WTC11 (cell line): ENCODE data around the gene LRRC4. TPM values are rescaled to one million over a fixed set of nuclear protein-coding genes. Genes with fewer than 3 reads are reported as not detected.

Source experiments
- ATAC-seq: fragments of 200-7000 bp; cut with Tn5 transposase; 2 replicates; pipeline ENCODE4 v1.10.0; 2021; ENCODE audit warnings: mild to moderate bottlenecking, moderate library complexity
- CTCF ChIA-PET: fragments of 300-600 bp; sonication (Branson Sonifier 250); formaldehyde crosslinking; loops from one replicate; lab custom pipeline; 2021; ENCODE audit warnings: antibody characterized with exemption; lab: Charles Lee
- POLR2A ChIA-PET: fragments of 350-600 bp; sonication (Branson Sonifier 250); formaldehyde crosslinking; loops from one replicate; lab custom pipeline; 2021; ENCODE audit warnings: antibody characterized with exemption; lab: Charles Lee
- DNase-seq: peaks from one replicate; pipeline ENCODE4 v3.0.0; 2021; ENCODE audit warnings: low spot score
- H3K27ac Mint-ChIP-seq: 2 replicates; pipeline ENCODE4 v1.8.0; 2021; ENCODE audit warnings: mixed read lengths
- H3K27me3 Mint-ChIP-seq: 2 replicates; pipeline ENCODE4 v1.8.0; 2021; ENCODE audit warnings: low read depth, mild to moderate bottlenecking, moderate library complexity, mixed read lengths
- H3K36me3 Mint-ChIP-seq: 2 replicates; pipeline ENCODE4 v1.8.0; 2021; ENCODE audit warnings: mixed read lengths
- H3K4me1 Mint-ChIP-seq: 2 replicates; pipeline ENCODE4 v1.8.0; 2022; ENCODE audit warnings: mixed read lengths
- H3K4me3 Mint-ChIP-seq: 2 replicates; pipeline ENCODE4 v1.8.0; 2021; ENCODE audit warnings: mild to moderate bottlenecking, moderate library complexity, mixed read lengths
- H3K9me3 Mint-ChIP-seq: 2 replicates; pipeline ENCODE4 v1.8.0; 2021; ENCODE audit warnings: mixed read lengths
- ARID4B ChIP-seq: sonication (generic); formaldehyde crosslinking; IDR thresholded peaks from 2 replicates; pipeline ENCODE4 v1.8.0; 2023; ENCODE audit warnings: missing genetic modification reagents, mild to moderate bottlenecking, borderline replicate concordance
- FOXP1 ChIP-seq: sonication (generic); formaldehyde crosslinking; IDR thresholded peaks from 2 replicates; pipeline ENCODE4 v1.8.0; 2022; ENCODE audit warnings: missing genetic modification reagents, mild to moderate bottlenecking, moderate library complexity, borderline replicate concordance
- IRF1 ChIP-seq: sonication (generic); formaldehyde crosslinking; IDR thresholded peaks from 2 replicates; pipeline ENCODE4 v1.8.0; 2023; ENCODE audit warnings: missing genetic modification reagents
- IRF2 ChIP-seq: sonication (generic); formaldehyde crosslinking; IDR thresholded peaks from 2 replicates; pipeline ENCODE4 v1.8.0; 2022; ENCODE audit warnings: low read depth, missing genetic modification reagents, borderline replicate concordance
- KAT7 ChIP-seq: sonication (generic); formaldehyde crosslinking; IDR thresholded peaks from 2 replicates; pipeline ENCODE4 v1.8.1; 2023; ENCODE audit warnings: missing genetic modification reagents, mild to moderate bottlenecking, borderline replicate concordance
- NFE2L1 ChIP-seq: sonication (generic); formaldehyde crosslinking; IDR thresholded peaks from 2 replicates; pipeline ENCODE4 v1.8.1; 2023; ENCODE audit warnings: missing genetic modification reagents
- SOX15 ChIP-seq: fragments of 250-450 bp; sonication (Bioruptor Pico); IDR thresholded peaks from 2 replicates; pipeline ENCODE4 v1.9.0; 2021; ENCODE audit warnings: mild to moderate bottlenecking
- ZBTB21 ChIP-seq: sonication (generic); formaldehyde crosslinking; IDR thresholded peaks from 2 replicates; pipeline ENCODE4 v1.8.1; 2023; ENCODE audit warnings: mild to moderate bottlenecking, missing genetic modification reagents, borderline replicate concordance
- ZBTB43 ChIP-seq: sonication (generic); formaldehyde crosslinking; IDR thresholded peaks from 2 replicates; pipeline ENCODE4 v1.8.1; 2023; ENCODE audit warnings: mild to moderate bottlenecking, missing genetic modification reagents
- ZNF219 ChIP-seq: sonication (generic); formaldehyde crosslinking; IDR thresholded peaks from 2 replicates; pipeline ENCODE4 v1.8.0; 2023; ENCODE audit warnings: missing genetic modification reagents, mild to moderate bottlenecking, borderline replicate concordance
- ZNF317 ChIP-seq: sonication (generic); formaldehyde crosslinking; IDR thresholded peaks from 2 replicates; pipeline ENCODE4 v1.8.1; 2023; ENCODE audit warnings: low read depth, mild to moderate bottlenecking, moderate library complexity, missing genetic modification reagents, borderline replicate concordance
- ZNF512 ChIP-seq: sonication (generic); formaldehyde crosslinking; IDR thresholded peaks from 2 replicates; pipeline ENCODE4 v1.8.1; 2022; ENCODE audit warnings: missing genetic modification reagents, borderline replicate concordance
- total RNA-seq: library from RNA; stranded (reverse); gene quantifications from 3 replicates; pipeline ENCODE4 v1.2.3, GENCODE V29; 2021
- TF ChIP-seq, protein P1 (sequence below): fragments of 250-450 bp; sonication (Bioruptor Pico); conservative IDR thresholded peaks from 2 replicates; pipeline ENCODE4 v1.9.0; 2021; ENCODE audit warnings: mild to moderate bottlenecking

LRRC4 gene
- total RNA-seq, 1 experiment from 2014 or later = 14.9 TPM

DNA sequence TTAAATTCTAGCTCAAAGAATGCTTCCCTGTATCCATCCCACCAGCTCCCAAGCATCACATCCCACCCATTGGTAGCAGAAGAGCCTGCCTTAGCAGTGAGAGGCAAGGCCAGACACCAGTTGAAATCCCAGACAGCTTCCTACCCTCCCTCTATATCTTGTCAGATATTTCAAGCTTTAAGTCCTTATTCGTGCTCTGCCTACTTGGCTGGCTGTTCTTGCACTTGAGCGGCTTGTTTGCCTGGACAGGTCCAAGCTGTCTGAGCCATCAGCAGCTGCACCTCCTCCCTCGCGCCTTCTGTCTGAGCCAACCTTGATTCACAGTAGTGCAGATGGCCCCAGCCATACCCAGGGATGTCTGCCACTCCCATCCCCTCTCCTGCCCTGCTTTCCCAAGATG, 16.4 kb downstream of the LRRC4 start (continued):
- no peak for TF ChIP-seq ARID4B (CRISPR knock-in tag)

GRCh38 chr7:128011131-128011661, 20.0 kb downstream of the LRRC4 start:
- peaks cover 43% of the 10 kb centered on the region for H3K4me1 Mint-ChIP-seq
- POLR2A ChIA-PET = no interaction called here
- TF ChIP-seq ZNF512 (CRISPR knock-in tag) = no peak
- TF ChIP-seq ZBTB21 (CRISPR knock-in tag) = no peak
- TF ChIP-seq ZNF219 (CRISPR knock-in tag) = no peak
- TF ChIP-seq, protein P1, sequence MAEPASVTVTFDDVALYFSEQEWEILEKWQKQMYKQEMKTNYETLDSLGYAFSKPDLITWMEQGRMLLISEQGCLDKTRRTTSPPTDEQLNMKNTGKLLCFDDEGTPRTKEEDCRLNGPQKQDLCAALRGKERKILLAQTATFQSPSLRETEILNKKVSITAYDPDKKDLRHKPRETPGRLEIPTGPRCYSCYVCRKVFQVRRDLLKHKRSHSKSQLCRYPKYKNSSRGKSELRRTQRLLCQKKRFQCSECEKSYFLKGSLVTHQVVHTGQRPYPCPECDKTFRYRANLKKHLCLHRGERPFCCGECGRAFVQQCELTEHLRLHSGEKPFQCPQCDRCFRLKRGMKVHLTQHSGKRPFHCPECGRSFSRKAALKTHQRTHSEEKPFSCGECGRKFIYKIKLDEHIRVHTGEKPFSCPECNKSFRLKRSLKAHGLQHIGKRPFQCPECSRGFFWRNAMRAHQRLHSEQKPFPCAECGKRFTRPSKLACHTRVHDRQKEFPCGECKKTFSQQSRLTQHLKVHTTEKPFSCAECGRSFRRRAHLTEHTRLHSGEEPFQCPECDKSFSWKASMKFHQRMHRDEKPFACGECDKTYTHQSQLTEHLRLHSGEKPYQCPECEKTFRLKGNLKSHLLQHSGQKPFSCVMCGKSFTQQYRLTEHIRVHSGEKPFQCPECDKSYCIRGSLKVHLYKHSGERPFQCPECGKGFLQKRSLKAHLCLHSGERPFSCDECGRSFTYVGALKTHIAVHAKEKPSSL (CRISPR knock-in tag) = no peak
- TF ChIP-seq SOX15 (CRISPR knock-in tag) = no peak
- no peak for TF ChIP-seq NFE2L1 (CRISPR knock-in tag)
- TF ChIP-seq ZBTB43 (CRISPR knock-in tag) = no peak
- TF ChIP-seq KAT7 (CRISPR knock-in tag) = no peak
- no peak for TF ChIP-seq IRF1 (CRISPR knock-in tag)
- no peak for TF ChIP-seq IRF2
- no peak for TF ChIP-seq FOXP1 (CRISPR knock-in tag)
- TF ChIP-seq ZNF317 (CRISPR knock-in tag) = no peak
- TF ChIP-seq, all 79 proteins: peak for 0
- Mint-ChIP-seq H3K4me3 (no peak overlapping the region), H3K27ac (no peak overlapping the region), H3K9me3 (no peaks in the 10 kb centered on the region), H3K36me3 (no peaks in the 10 kb centered on the region; the same call in 1 of the 2 replicates), H3K27me3 (no peaks in the 10 kb centered on the region)
- DNase-seq (no peak), ATAC-seq (no peak)
- CTCF ChIA-PET = interaction anchor here (0.7 to 3.1 kb wide), 2 partner anchors 8 to 116 kb away, joined by 5 to 13 read pairs; no protein-coding TSS in a partner anchor
